AG09309 (cell line): Measurements from ENCODE around the gene TMEM141.
"Not testable (repeated sequence)": the region's sequence is repeated elsewhere in the genome, so short reads cannot be mapped to it uniquely, and the experiment has no call there.

Experiments
- DNase-seq: peaks from one replicate; pipeline ENCODE4 v3.0.0-alpha.2; 2010; ENCODE audit warnings: low read depth
- H3K4me3 ChIP-seq: 2 replicates; pipeline ENCODE4 v1.5.1; 2011; ENCODE audit warnings: mild to moderate bottlenecking, low read depth, low read length, moderate library complexity; ENCODE audit not compliant: control insufficient read depth
- CTCF ChIP-seq: IDR thresholded peaks from 2 replicates; pipeline ENCODE4 v1.5.1; 2011; ENCODE audit warnings: mild to moderate bottlenecking, low read depth, low read length, inconsistent platforms; ENCODE audit not compliant: insufficient read depth, control insufficient read depth; ENCODE audit errors: missing control alignments

Gene TMEM141

DNA sequence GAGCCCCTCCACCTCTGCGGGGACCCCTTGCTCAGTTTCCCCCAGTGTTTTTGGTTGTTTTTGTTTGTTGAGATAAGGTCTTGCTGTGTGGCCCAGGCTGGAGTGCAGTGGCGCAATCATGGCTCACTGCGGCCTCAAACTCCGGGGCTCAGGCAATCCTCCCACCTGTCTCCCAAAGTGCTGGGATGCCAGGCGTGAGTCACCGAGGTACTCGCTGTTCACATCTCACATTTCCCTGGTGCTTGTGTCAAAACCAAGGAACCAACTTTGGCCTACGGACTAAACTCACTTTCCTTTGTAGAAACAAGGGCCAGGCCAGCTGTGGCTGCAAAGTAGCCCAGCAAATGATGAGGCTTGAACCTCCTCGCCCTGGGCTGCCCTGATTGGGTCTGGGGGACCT is 41.4 kb downstream of the TMEM141 start:
- DNase-seq = no peak
- no peak for TF ChIP-seq CTCF
- H3K4me3 ChIP-seq = no peak overlapping the region

- DNase-seq = not testable (repeated sequence)
These were observed 42.4 kb downstream of the TMEM141 start for GRCh38 chr9:136833381-136834048.

GRCh38 chr9:136835162-136835931 is 44.2 kb downstream of the TMEM141 start:
- TF ChIP-seq CTCF = no peak
- no peak overlapping the region for H3K4me3 ChIP-seq
- no peak for DNase-seq

More at GRCh38 chr9:136833381-136834048, 42.4 kb downstream of the TMEM141 start:
- not testable (repeated sequence) for H3K4me3 ChIP-seq

- no peak for TF ChIP-seq CTCF
- DNase-seq = no peak
- no peak overlapping the region for H3K4me3 ChIP-seq
These were observed 45.1 kb downstream of the TMEM141 start for GRCh38 chr9:136835932-136836904.

GRCh38 chr9:136837146-136837855 is 46.2 kb downstream of the TMEM141 start:
- H3K4me3 ChIP-seq = no peak overlapping the region
- no peak for TF ChIP-seq CTCF
- DNase-seq = no peak

DNA sequence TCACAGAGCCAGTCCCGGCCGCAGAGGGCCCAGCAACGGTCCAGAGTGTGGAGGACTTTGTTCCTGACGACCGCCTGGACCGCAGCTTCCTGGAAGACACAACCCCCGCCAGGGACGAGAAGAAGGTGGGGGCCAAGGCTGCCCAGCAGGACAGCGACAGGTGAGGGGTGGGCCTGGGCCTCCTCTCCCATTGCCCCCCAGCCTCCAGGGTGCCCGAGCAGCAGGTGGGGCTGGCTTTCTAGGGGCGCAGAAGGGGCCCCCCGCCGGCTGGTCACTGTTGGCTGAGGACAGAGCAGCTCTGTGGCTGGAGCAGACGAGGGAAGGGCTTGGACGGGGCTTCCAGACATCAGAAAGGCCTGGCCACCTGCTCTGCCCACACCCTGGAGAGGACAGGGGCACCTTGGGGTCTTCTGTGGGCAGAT is 46.7 kb downstream of the TMEM141 start:
- not testable (repeated sequence) for H3K4me3 ChIP-seq

GRCh38 chr9:136838314-136839228 is 47.4 kb downstream of the TMEM141 start:
- no peak overlapping the region for H3K4me3 ChIP-seq
- TF ChIP-seq CTCF = no peak
- no peak for DNase-seq

More for the DNA sequence above, 46.7 kb downstream of the TMEM141 start:
- not testable (repeated sequence) for DNase-seq
